Measurements from ENCODE around the gene HAND1. TPM values are rescaled to one million over a fixed set of nuclear protein-coding genes. Genes with fewer than 3 reads are reported as not detected.

The HAND1 gene
- total and polyA plus RNA-seq, 9 of the 15 experiments (the other 6 are each of a cell fraction or from before 2014, with no cell fraction given), result not detected

DNA sequence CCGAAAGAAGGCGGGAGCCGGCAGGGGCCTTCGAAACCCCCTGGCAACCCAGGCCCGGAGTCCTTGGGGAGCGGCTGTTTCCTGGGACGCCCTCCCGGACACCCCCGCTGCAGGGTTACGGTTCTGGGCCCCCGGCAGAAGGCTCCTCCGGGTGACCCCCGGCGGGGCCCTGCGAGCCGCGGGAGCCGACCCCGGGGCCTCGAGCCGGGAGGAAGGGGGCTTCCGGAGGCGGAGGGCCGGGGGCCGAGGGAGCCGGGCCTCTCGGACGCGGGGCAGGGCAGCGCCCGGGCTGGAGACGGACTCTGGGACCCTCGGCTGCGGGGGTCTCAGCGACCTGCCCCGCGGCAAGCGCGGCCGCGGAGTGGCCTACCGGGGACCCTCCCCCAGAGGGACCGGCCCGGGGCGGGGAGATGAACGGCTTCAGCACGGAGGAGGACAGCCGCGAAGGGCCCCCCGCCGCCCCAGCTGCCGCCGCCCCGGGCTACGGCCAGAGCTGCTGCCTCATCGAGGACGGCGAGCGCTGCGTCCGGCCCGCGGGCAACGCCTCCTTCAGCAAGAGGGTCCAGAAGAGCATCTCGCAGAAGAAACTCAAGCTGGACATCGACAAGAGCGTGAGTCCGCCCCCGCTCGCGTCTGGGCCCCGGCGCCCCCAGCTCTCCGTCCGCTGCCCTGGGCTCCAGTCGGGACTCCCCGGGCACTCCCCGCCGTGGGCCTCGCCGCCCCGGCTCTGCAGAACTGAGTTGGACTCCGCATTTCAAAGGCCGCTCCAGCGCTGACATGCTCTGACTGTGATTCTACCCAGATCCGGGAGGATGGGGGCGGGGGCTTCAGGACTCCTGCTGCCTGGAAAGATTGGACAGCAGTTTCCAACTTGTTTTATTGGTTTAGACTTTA is 31.6 kb downstream of the HAND1 start (continued):
- no peak for TF ChIP-seq ZNF830 (CRISPR knock-in tag; IDR thresholded peaks at IDR 0.05)
- TF ChIP-seq ETS2 (tag; IDR thresholded peaks at IDR 0.05; ENCODE audit: borderline replicate concordance, poor library complexity, severe bottlenecking), result no peak
- TF ChIP-seq HCFC1 (IDR thresholded peaks at IDR 0.05; ENCODE audit: low read depth, low read length), result no peak
- no peak for TF ChIP-seq SPI1 (IDR thresholded peaks at IDR 0.05; ENCODE audit: borderline replicate concordance, low read depth, low read length)
- TF ChIP-seq RBFOX2 (IDR thresholded peaks at IDR 0.05; ENCODE audit: low read depth, low read length), result peak; percentile 0; the same call in 1 of the 2 replicates
- no peak for TF ChIP-seq SRSF9 (IDR thresholded peaks at IDR 0.05; ENCODE audit: borderline replicate concordance, low read depth, low read length)
- TF ChIP-seq, protein P1, sequence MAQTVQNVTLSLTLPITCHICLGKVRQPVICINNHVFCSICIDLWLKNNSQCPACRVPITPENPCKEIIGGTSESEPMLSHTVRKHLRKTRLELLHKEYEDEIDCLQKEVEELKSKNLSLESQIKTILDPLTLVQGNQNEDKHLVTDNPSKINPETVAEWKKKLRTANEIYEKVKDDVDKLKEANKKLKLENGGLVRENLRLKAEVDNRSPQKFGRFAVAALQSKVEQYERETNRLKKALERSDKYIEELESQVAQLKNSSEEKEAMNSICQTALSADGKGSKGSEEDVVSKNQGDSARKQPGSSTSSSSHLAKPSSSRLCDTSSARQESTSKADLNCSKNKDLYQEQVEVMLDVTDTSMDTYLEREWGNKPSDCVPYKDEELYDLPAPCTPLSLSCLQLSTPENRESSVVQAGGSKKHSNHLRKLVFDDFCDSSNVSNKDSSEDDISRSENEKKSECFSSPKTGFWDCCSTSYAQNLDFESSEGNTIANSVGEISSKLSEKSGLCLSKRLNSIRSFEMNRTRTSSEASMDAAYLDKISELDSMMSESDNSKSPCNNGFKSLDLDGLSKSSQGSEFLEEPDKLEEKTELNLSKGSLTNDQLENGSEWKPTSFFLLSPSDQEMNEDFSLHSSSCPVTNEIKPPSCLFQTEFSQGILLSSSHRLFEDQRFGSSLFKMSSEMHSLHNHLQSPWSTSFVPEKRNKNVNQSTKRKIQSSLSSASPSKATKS (CRISPR knock-in tag; IDR thresholded peaks at IDR 0.05), result no peak
- no peak for TF ChIP-seq E2F3 (CRISPR knock-in tag; IDR thresholded peaks at IDR 0.05)
- TF ChIP-seq, protein P2, sequence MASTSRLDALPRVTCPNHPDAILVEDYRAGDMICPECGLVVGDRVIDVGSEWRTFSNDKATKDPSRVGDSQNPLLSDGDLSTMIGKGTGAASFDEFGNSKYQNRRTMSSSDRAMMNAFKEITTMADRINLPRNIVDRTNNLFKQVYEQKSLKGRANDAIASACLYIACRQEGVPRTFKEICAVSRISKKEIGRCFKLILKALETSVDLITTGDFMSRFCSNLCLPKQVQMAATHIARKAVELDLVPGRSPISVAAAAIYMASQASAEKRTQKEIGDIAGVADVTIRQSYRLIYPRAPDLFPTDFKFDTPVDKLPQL (IDR thresholded peaks at IDR 0.05; ENCODE audit: extremely low read depth, insufficient read length), result no peak
- TF ChIP-seq, protein P3, sequence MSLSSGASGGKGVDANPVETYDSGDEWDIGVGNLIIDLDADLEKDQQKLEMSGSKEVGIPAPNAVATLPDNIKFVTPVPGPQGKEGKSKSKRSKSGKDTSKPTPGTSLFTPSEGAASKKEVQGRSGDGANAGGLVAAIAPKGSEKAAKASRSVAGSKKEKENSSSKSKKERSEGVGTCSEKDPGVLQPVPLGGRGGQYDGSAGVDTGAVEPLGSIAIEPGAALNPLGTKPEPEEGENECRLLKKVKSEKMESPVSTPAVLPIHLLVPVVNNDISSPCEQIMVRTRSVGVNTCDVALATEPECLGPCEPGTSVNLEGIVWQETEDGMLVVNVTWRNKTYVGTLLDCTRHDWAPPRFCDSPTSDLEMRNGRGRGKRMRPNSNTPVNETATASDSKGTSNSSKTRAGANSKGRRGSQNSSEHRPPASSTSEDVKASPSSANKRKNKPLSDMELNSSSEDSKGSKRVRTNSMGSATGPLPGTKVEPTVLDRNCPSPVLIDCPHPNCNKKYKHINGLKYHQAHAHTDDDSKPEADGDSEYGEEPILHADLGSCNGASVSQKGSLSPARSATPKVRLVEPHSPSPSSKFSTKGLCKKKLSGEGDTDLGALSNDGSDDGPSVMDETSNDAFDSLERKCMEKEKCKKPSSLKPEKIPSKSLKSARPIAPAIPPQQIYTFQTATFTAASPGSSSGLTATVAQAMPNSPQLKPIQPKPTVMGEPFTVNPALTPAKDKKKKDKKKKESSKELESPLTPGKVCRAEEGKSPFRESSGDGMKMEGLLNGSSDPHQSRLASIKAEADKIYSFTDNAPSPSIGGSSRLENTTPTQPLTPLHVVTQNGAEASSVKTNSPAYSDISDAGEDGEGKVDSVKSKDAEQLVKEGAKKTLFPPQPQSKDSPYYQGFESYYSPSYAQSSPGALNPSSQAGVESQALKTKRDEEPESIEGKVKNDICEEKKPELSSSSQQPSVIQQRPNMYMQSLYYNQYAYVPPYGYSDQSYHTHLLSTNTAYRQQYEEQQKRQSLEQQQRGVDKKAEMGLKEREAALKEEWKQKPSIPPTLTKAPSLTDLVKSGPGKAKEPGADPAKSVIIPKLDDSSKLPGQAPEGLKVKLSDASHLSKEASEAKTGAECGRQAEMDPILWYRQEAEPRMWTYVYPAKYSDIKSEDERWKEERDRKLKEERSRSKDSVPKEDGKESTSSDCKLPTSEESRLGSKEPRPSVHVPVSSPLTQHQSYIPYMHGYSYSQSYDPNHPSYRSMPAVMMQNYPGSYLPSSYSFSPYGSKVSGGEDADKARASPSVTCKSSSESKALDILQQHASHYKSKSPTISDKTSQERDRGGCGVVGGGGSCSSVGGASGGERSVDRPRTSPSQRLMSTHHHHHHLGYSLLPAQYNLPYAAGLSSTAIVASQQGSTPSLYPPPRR (CRISPR knock-in tag; IDR thresholded peaks at IDR 0.05; ENCODE audit: borderline replicate concordance), result no peak
- TF ChIP-seq TFE3 (CRISPR knock-in tag; IDR thresholded peaks at IDR 0.05), result no peak
- TF ChIP-seq ZNF445 (CRISPR knock-in tag; IDR thresholded peaks at IDR 0.05; ENCODE audit: low read depth), result no peak
- TF ChIP-seq, protein P4, sequence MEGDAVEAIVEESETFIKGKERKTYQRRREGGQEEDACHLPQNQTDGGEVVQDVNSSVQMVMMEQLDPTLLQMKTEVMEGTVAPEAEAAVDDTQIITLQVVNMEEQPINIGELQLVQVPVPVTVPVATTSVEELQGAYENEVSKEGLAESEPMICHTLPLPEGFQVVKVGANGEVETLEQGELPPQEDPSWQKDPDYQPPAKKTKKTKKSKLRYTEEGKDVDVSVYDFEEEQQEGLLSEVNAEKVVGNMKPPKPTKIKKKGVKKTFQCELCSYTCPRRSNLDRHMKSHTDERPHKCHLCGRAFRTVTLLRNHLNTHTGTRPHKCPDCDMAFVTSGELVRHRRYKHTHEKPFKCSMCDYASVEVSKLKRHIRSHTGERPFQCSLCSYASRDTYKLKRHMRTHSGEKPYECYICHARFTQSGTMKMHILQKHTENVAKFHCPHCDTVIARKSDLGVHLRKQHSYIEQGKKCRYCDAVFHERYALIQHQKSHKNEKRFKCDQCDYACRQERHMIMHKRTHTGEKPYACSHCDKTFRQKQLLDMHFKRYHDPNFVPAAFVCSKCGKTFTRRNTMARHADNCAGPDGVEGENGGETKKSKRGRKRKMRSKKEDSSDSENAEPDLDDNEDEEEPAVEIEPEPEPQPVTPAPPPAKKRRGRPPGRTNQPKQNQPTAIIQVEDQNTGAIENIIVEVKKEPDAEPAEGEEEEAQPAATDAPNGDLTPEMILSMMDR (IDR thresholded peaks at IDR 0.05 in 2 of 3, conservative IDR thresholded peaks at IDR 0.05 in 1 of 3; ENCODE audit: insufficient read depth in 2 of 3, low read depth in 1 of 3, low read length in 3 of 3), result no peak
- no peak for TF ChIP-seq STAT5B (CRISPR knock-in tag; IDR thresholded peaks at IDR 0.05)
- TF ChIP-seq POLR2B (IDR thresholded peaks at IDR 0.05; ENCODE audit: low read depth, partially characterized antibody), result no peak
